NCI-H2107 (cell line): Measurements from ENCODE around the gene TRIM13.

Experiments used
- DNase-seq: peaks from one replicate; lab custom pipeline; 2025; lab: John Stamatoyannopoulos, UW

TRIM13 gene

GRCh38 chr13:50065712-50066111, 68.9 kb downstream of the TRIM13 start:
- no peak for DNase-seq
